ENCODE results near the gene NCOA7. TPM values are rescaled to one million over a fixed set of nuclear protein-coding genes. Genes with fewer than 3 reads are reported as not detected.

The NCOA7 gene
- total and polyA plus RNA-seq, 4 donors = 8.6 to 40.9 (median 17.6) TPM

- no peak for DNase-seq (ENCODE audit: low spot score)
- H3K27ac ChIP-seq (ENCODE audit: low read depth in 1 of 2, low read length in 2 of 2) = peak overlapping the region; percentile 73 to 75
- peak overlapping the region in 1 of 2 donors; percentile 55 for H3K9ac ChIP-seq (ENCODE audit: low read depth in 1 of 2, low read length in 2 of 2)
- H3K4me1 ChIP-seq (ENCODE audit: control insufficient read depth in 4 of 4, insufficient read depth in 4 of 4, low read length in 3 of 4) = peaks cover 0 to 41% (median 26%) of the 10 kb centered on the region in 4 donors
- H3K9me3 ChIP-seq (ENCODE audit: control insufficient read depth in 4 of 4, low read length in 3 of 4) = no peaks in the 10 kb centered on the region
- H3K36me3 ChIP-seq (ENCODE audit: control insufficient read depth in 4 of 4, insufficient read depth in 3 of 4, low read depth in 1 of 4, low read length in 3 of 4) = peaks cover 0 to under 1% (median 0%) of the 10 kb centered on the region in 4 donors
- WGBS = 19% methylated on average over 5 of the region's 5 CpGs
- peak overlapping the region in 1 of 3 donors; percentile 17 for H3K4me3 ChIP-seq (ENCODE audit: low read depth in 1 of 3, low read length in 3 of 3)
- peak; percentile 26 to 78 for TF ChIP-seq RXRA (IDR thresholded peaks at IDR 0.05)
- peak; percentile 53 for TF ChIP-seq SP1 (IDR thresholded peaks at IDR 0.05)
- TF ChIP-seq HNF4A (conservative IDR thresholded peaks at IDR 0.05) = peak; percentile 21 to 74
- TF ChIP-seq MAX (IDR thresholded peaks at IDR 0.05) = peak; percentile 66
- TF ChIP-seq REST (IDR thresholded peaks at IDR 0.05) = peak; percentile 49
- no peak for TF ChIP-seq NR2F2 (IDR thresholded peaks at IDR 0.05)
- peak; percentile 69 for TF ChIP-seq FOXA2 (IDR thresholded peaks at IDR 0.05)
- peak; percentile 37 for TF ChIP-seq CTCF (IDR thresholded peaks at IDR 0.05; ENCODE audit: low read depth, low read length, missing input control)
- TF ChIP-seq GABPA (IDR thresholded peaks at IDR 0.05 in 1 of 2, conservative IDR thresholded peaks at IDR 0.05 in 1 of 2) = no peak
- TF ChIP-seq ZBTB33 (IDR thresholded peaks at IDR 0.05) = peak; percentile 34
- peak in 1 of 2 donors; percentile 28 for TF ChIP-seq JUND (IDR thresholded peaks at IDR 0.05)
- peak; percentile 72 for TF ChIP-seq FOXA1 (IDR thresholded peaks at IDR 0.05)
- no peak for TF ChIP-seq HNF4G (IDR thresholded peaks at IDR 0.05)
- TF ChIP-seq RAD21 (IDR thresholded peaks at IDR 0.05) = peak; percentile 70 to 72
- no peak for TF ChIP-seq ATF3 (IDR thresholded peaks at IDR 0.05)
- TF ChIP-seq YY1 (IDR thresholded peaks at IDR 0.05) = peak; percentile 44
- TF ChIP-seq EGR1 (IDR thresholded peaks at IDR 0.05; ENCODE audit: low read depth in 2 of 2) = peak in 1 of 2 donors; percentile 18
- TF ChIP-seq TAF1 (conservative IDR thresholded peaks at IDR 0.05) = no peak
- H3K27me3 ChIP-seq (ENCODE audit: control insufficient read depth in 4 of 4, insufficient read depth in 4 of 4, low read length in 3 of 4) = no peaks in the 10 kb centered on the region
Observed at GRCh38 chr6:125753218-125753936, 37.4 kb upstream of the NCOA7 start.

Measured in liver (tissue), 9 donors.